ENCODE data around the gene PARD3B. TPM values are rescaled to one million over a fixed set of nuclear protein-coding genes. Genes with fewer than 3 reads are reported as not detected.

Gene PARD3B
- total and polyA plus RNA-seq, 2 of the 8 experiments (the other 6 are each of a cell fraction or from before 2014, with no cell fraction given), result 1.2 to 5.7 TPM

- TF ChIP-seq CHD7 (IDR thresholded peaks at IDR 0.05; ENCODE audit: insufficient replicate concordance, low read length), result no peak
- TF ChIP-seq TAF7 (optimal IDR thresholded peaks at IDR 0.05; ENCODE audit: borderline replicate concordance, low read depth, low read length), result no peak
- no peak for TF ChIP-seq JUN (IDR thresholded peaks at IDR 0.05; ENCODE audit: low read depth, low read length)
- TF ChIP-seq GTF2F1 (IDR thresholded peaks at IDR 0.05; ENCODE audit: borderline replicate concordance, low read depth, low read length), result no peak
- no peak for TF ChIP-seq BACH1 (IDR thresholded peaks at IDR 0.05; ENCODE audit: low read length)
- TF ChIP-seq EP300 (IDR thresholded peaks at IDR 0.05; ENCODE audit: borderline replicate concordance in 1 of 2, low read depth in 2 of 2, low read length in 2 of 2), result no peak
- no peak for TF ChIP-seq KDM1A (IDR thresholded peaks at IDR 0.05; ENCODE audit: borderline replicate concordance, low read length)
- no peak for TF ChIP-seq GABPA (IDR thresholded peaks at IDR 0.05; ENCODE audit: borderline replicate concordance, insufficient read depth, low read length)
- no peak for TF ChIP-seq TAF1 (IDR thresholded peaks at IDR 0.05; ENCODE audit: low read depth, low read length)
- TF ChIP-seq SIN3A (conservative IDR thresholded peaks at IDR 0.05 in 1 of 2, IDR thresholded peaks at IDR 0.05 in 1 of 2; ENCODE audit: low read depth in 1 of 2, low read length in 2 of 2), result no peak
- no peak for TF ChIP-seq CBX8 (IDR thresholded peaks at IDR 0.05; ENCODE audit: borderline replicate concordance, low read depth, low read length)
- no peak for TF ChIP-seq JUND (IDR thresholded peaks at IDR 0.05; ENCODE audit: low read length)
Measured at GRCh38 chr2:205661281-205661680, 1116.0 kb downstream of the PARD3B start (continued).

Data from H1 (cell line).